CD14-positive monocyte (primary cell): Measurements from ENCODE around the gene CRYBG3. TPM values are rescaled to one million over a fixed set of nuclear protein-coding genes. Genes with fewer than 3 reads are reported as not detected.

Experiments used
- DNase-seq, 3 donors: peaks; one replicate each; pipeline ENCODE4 v3.0.0-alpha.2; 2011 to 2022
- H2AFZ ChIP-seq: 2 replicates; pipeline ENCODE4 v1.6.0; 2012; ENCODE audit warnings: mild to moderate bottlenecking, low read depth, low read length, inconsistent platforms; ENCODE audit not compliant: insufficient read depth, poor library complexity, severe bottlenecking
- H3K27ac ChIP-seq, 2 donors: 1 replicate in 1 of 2; 2 replicates in 1 of 2; pipeline ENCODE4 v1.5.1; 2012 to 2013; ENCODE audit warnings: low read length in 2 of 2, control low read depth in 1 of 2, inconsistent platforms in 1 of 2, low read depth in 1 of 2, mild to moderate bottlenecking in 1 of 2
- H3K27me3 ChIP-seq, 2 donors: one replicate each; pipeline versions ENCODE4 v1.6.0 to v1.6.1; 2011 to 2013; ENCODE audit warnings: low read length in 2 of 2; ENCODE audit not compliant: control insufficient read depth in 2 of 2, insufficient read depth in 2 of 2
- H3K36me3 ChIP-seq, 2 donors: replicated peaks in 1 of 2; 1 replicate in 1 of 2; 2 replicates in 1 of 2; pipeline versions ENCODE4 v1.5.1 to v1.6.1; 2012 to 2013; ENCODE audit warnings: low read length in 2 of 2, control low read depth in 1 of 2, inconsistent platforms in 1 of 2, mild to moderate bottlenecking in 1 of 2; ENCODE audit not compliant: insufficient read depth in 2 of 2, control insufficient read depth in 1 of 2
- H3K4me1 ChIP-seq, 2 donors: 1 replicate in 1 of 2; 2 replicates in 1 of 2; pipeline versions ENCODE4 v1.5.1 to v1.6.1; 2012 to 2013; ENCODE audit warnings: low read length in 2 of 2, control low read depth in 1 of 2, inconsistent platforms in 1 of 2, mild to moderate bottlenecking in 1 of 2, moderate library complexity in 1 of 2; ENCODE audit not compliant: insufficient read depth in 2 of 2, control insufficient read depth in 1 of 2
- H3K4me2 ChIP-seq: replicated peaks from 2 replicates; pipeline ENCODE3; 2012; ENCODE audit warnings: low read length, moderate library complexity, mild to moderate bottlenecking; ENCODE audit not compliant: poor library complexity, severe bottlenecking; ENCODE audit errors: extremely low read depth
- H3K4me3 ChIP-seq, 3 experiments: fragments of 200-600 bp in 1 of 3; sonication (generic) in 1 of 3; replicated peaks in 1 of 3; 1 replicate in 2 of 3; 2 replicates in 1 of 3; pipeline ENCODE4 v1.5.1; 2011 to 2013; ENCODE audit warnings: low read length in 3 of 3, mild to moderate bottlenecking in 3 of 3, control low read depth in 2 of 3, low read depth in 2 of 3, inconsistent platforms in 1 of 3, moderate library complexity in 1 of 3
- H3K79me2 ChIP-seq: 2 replicates; pipeline ENCODE4 v1.6.0; 2012; ENCODE audit warnings: mild to moderate bottlenecking, control low read depth, inconsistent platforms, low read length, moderate library complexity; ENCODE audit not compliant: insufficient read depth
- H3K9ac ChIP-seq: 2 replicates; pipeline ENCODE4 v1.6.0; 2017; ENCODE audit warnings: low read length, mild to moderate bottlenecking; ENCODE audit not compliant: insufficient read depth, poor library complexity, severe bottlenecking
- H3K9me3 ChIP-seq, 2 donors: replicated peaks in 1 of 2; 1 replicate in 1 of 2; 2 replicates in 1 of 2; pipeline versions ENCODE4 v1.5.1 to v1.6.1; 2012 to 2013; ENCODE audit warnings: low read length in 2 of 2, control low read depth in 1 of 2; ENCODE audit not compliant: control insufficient read depth in 1 of 2, insufficient read depth in 1 of 2
- H4K20me1 ChIP-seq: 2 replicates; pipeline ENCODE4 v1.6.0; 2012; ENCODE audit warnings: mild to moderate bottlenecking, low read length, control low read depth, moderate library complexity; ENCODE audit not compliant: insufficient read depth
- H3K27ac Mint-ChIP-seq, 7 donors: one replicate each; pipeline ENCODE4 v1.8.0; 2020; ENCODE audit warnings: mild to moderate bottlenecking in 7 of 7, mixed read lengths in 7 of 7, moderate library complexity in 6 of 7, inconsistent platforms in 2 of 7
- H3K27me3 Mint-ChIP-seq, 3 donors: one replicate each; pipeline ENCODE4 v1.8.0; 2021 to 2022; ENCODE audit warnings: low read depth in 3 of 3, mild to moderate bottlenecking in 3 of 3, mixed read lengths in 3 of 3, moderate library complexity in 3 of 3, inconsistent platforms in 1 of 3
- H3K36me3 Mint-ChIP-seq, 2 donors: one replicate each; pipeline ENCODE4 v1.8.0; 2020; ENCODE audit warnings: mixed read lengths in 2 of 2, inconsistent platforms in 1 of 2, mild to moderate bottlenecking in 1 of 2
- H3K4me1 Mint-ChIP-seq: one replicate; pipeline ENCODE4 v1.8.0; 2020; ENCODE audit warnings: mild to moderate bottlenecking, mixed read lengths
- H3K4me3 Mint-ChIP-seq, 2 donors: one replicate each; pipeline ENCODE4 v1.8.0; 2020; ENCODE audit warnings: mild to moderate bottlenecking in 2 of 2, mixed read lengths in 2 of 2, moderate library complexity in 1 of 2
- H3K9me3 Mint-ChIP-seq, 7 donors: one replicate each; pipeline ENCODE4 v1.8.0; 2020 to 2022; ENCODE audit warnings: mixed read lengths in 7 of 7, mild to moderate bottlenecking in 6 of 7, moderate library complexity in 6 of 7, inconsistent platforms in 2 of 7
- WGBS: methylation state at CpG from one replicate; pipeline ENCODE4 v1.1.5; 2013; ENCODE audit warnings: missing lambda C conversion rate; ENCODE audit not compliant: insufficient coverage; 5-methylcytosine and 5-hydroxymethylcytosine counted together
- intact Hi-C, 2 donors: fragments of 100-400 bp; cut with micrococcal nuclease; formaldehyde crosslinking; loops; one replicate each; pipeline versions ENCODE4 v1.15.0 to v1.15.1; 2023
- polyA plus RNA-seq, 3 donors: library from polyadenylated mRNA; depleted of rRNA in 1 of 3; unstranded in 2 of 3; stranded (reverse) in 1 of 3; fragments of 300-500 nt in 2 of 3; fragments of >200 nt in 1 of 3; fragmentation: Illumina TruSeq in 2 of 3; gene quantifications; 1 replicate in 2 of 3; 2 replicates in 1 of 3; pipeline ENCODE4 v1.2.3, GENCODE V29; 2012 to 2021
- TF ChIP-seq, protein P1 (sequence below): fragments of 200-600 bp; IDR thresholded peaks from one replicate; pipeline ENCODE4 v1.8.0; 2022; ENCODE audit warnings: antibody characterized with exemption, mild to moderate bottlenecking

Gene CRYBG3
- polyA plus RNA-seq, 3 donors, result 2.3 to 6.8 (median 5.3) TPM

DNA sequence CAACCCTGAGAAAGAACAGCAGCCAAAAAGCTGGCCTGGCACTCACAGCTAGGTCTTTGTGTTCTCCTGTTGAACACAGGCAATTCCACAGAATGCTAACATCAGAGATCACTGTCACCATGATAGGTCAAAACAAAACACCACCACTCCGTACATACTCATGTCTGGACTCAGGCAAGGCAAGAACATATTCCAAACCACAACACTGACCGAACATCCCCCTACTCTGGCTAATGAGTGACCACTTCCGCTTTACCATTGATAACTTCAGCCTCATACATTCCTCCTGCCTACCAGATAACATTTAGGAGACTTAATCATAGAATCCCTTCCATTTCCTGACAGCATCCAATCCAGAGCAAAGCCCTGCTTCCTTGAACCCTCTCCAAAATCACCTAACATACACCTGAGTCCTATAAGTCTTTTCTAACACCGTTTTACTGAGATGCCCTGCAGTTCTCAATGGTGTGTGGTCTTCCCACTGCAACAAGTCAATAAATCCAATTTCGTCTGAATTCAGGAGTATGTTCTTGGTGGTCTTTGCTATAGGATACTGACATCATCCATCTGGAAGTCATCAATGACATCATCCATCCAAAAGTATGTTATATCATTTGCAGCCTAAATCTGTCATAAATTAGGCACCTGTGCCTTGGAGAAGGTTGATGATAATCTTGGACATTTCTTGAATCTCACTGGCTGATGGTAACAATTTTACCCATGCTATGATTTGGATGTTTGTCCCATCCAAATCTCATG, 126.7 kb downstream of the CRYBG3 start:
- Mint-ChIP-seq H3K4me1 (peaks cover 24% of the 10 kb centered on the region), H3K27me3 (no peaks in the 10 kb centered on the region), H3K9me3 (no peaks in the 10 kb centered on the region), H3K4me3 (no peak overlapping the region), H3K27ac (peak overlapping the region in 2 of 7 donors; percentile 22 to 66), H3K36me3 (peaks cover 74 to 83% of the 10 kb centered on the region in 2 donors)
- Histone ChIP-seq H3K9ac (no peak overlapping the region), H3K4me2 (no peak overlapping the region), H3K4me3 (no peak overlapping the region), H3K9me3 (no peaks in the 10 kb centered on the region), H2AFZ (no peak overlapping the region), H3K79me2 (no peaks in the 10 kb centered on the region), H3K36me3 (peaks cover 71 to 72% of the 10 kb centered on the region in 2 donors), H4K20me1 (no peaks in the 10 kb centered on the region), H3K27ac (no peak overlapping the region), H3K27me3 (no peaks in the 10 kb centered on the region), H3K4me1 (peaks cover 19% of the 10 kb centered on the region in 2 donors)
- no peak for DNase-seq
- WGBS, result 95% methylated on average over 3 of the region's 5 CpGs
- TF ChIP-seq, protein P1, sequence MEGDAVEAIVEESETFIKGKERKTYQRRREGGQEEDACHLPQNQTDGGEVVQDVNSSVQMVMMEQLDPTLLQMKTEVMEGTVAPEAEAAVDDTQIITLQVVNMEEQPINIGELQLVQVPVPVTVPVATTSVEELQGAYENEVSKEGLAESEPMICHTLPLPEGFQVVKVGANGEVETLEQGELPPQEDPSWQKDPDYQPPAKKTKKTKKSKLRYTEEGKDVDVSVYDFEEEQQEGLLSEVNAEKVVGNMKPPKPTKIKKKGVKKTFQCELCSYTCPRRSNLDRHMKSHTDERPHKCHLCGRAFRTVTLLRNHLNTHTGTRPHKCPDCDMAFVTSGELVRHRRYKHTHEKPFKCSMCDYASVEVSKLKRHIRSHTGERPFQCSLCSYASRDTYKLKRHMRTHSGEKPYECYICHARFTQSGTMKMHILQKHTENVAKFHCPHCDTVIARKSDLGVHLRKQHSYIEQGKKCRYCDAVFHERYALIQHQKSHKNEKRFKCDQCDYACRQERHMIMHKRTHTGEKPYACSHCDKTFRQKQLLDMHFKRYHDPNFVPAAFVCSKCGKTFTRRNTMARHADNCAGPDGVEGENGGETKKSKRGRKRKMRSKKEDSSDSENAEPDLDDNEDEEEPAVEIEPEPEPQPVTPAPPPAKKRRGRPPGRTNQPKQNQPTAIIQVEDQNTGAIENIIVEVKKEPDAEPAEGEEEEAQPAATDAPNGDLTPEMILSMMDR, result no peak
- intact Hi-C loops, result no loop called here

DNA sequence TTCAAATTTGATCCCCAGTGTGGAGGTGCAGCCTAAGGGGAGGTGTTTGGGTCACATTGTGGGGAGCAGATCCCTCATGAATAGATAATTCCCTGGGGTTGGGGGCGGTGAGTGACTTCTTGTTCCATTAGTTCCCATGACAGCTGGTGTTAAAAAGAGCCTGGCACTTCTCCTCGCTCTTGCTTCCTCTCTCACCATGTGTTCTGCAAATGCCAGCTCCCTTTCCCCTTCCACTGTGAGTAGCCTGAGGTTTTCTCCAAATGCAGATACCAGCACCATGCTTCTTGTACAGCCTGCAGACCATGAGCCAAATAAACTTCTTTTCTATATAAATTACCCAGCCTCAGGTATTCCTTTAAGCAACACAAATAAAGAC, 127.3 kb downstream of the CRYBG3 start:
- TF ChIP-seq, protein P1, result no peak
- 60% methylated on average over 1 of the region's 2 CpGs for WGBS
- H3K4me3 Mint-ChIP-seq, result no peak overlapping the region
- H3K4me2 ChIP-seq, result no peak overlapping the region
- DNase-seq, result no peak
- H3K9ac ChIP-seq, result no peak overlapping the region
- no peak overlapping the region for H3K27ac ChIP-seq
- no peak overlapping the region for H3K4me3 ChIP-seq
- H3K27me3 Mint-ChIP-seq, result no peaks in the 10 kb centered on the region
- no peak overlapping the region for H2AFZ ChIP-seq
- intact Hi-C loops, result no loop called here
- H3K4me1 Mint-ChIP-seq, result peaks cover 25% of the 10 kb centered on the region
- no peaks in the 10 kb centered on the region for H3K79me2 ChIP-seq
- no peaks in the 10 kb centered on the region for H4K20me1 ChIP-seq
- peaks cover 72 to 81% of the 10 kb centered on the region in 2 donors for H3K36me3 Mint-ChIP-seq
- H3K27ac Mint-ChIP-seq, result peak overlapping the region in 4 of 7 donors; percentile 17 to 70 (median 44)
- H3K27me3 ChIP-seq, result no peaks in the 10 kb centered on the region
- H3K9me3 ChIP-seq, result no peaks in the 10 kb centered on the region
- peaks cover 24 to 25% of the 10 kb centered on the region in 2 donors for H3K4me1 ChIP-seq
- no peaks in the 10 kb centered on the region for H3K9me3 Mint-ChIP-seq
- H3K36me3 ChIP-seq, result peaks cover 68 to 69% of the 10 kb centered on the region in 2 donors
